Gastrocnemius medialis (tissue), 4 donors: ENCODE data around the gene SKP1.

Experiments
- CTCF ChIP-seq, 5 experiments: fragments of 450-650 bp in 3 of 5; fragments of 200-600 bp in 2 of 5; sonication (generic) in 2 of 5; IDR thresholded peaks in 4 of 5; conservative IDR thresholded peaks in 1 of 5; 1 replicate in 4 of 5; 2 replicates in 1 of 5; pipeline ENCODE4 v1.5.1; 2016 to 2019; ENCODE audit warnings: antibody characterized with exemption in 5 of 5, mild to moderate bottlenecking in 3 of 5, moderate library complexity in 3 of 5
- POLR2A ChIP-seq, 2 donors: fragments of 450-650 bp; IDR thresholded peaks; one replicate each; pipeline ENCODE4 v1.6.1; 2017; ENCODE audit warnings: antibody characterized with exemption in 2 of 2, mild to moderate bottlenecking in 2 of 2, moderate library complexity in 2 of 2

GRCh38 chr5:134148316-134148715 is 28.4 kb downstream of the SKP1 start:
- TF ChIP-seq CTCF (IDR thresholded peaks at IDR 0.05 in 4 of 5, conservative IDR thresholded peaks at IDR 0.05 in 1 of 5) (no peak), POLR2A (IDR thresholded peaks at IDR 0.05) (no peak)
